Astrocyte of the hippocampus (primary cell): ENCODE data around the gene POMGNT2.

ENCODE experiments used
- DNase-seq: peaks from one replicate; pipeline ENCODE4 v3.0.0; 2011; ENCODE audit warnings: low read depth, low spot score

POMGNT2 gene

GRCh38 chr3:43043793-43044192 is 62.1 kb downstream of the POMGNT2 start:
- DNase-seq: no peak

GRCh38 chr3:43043071-43043766 is 62.7 kb downstream of the POMGNT2 start:
- no peak for DNase-seq

DNA sequence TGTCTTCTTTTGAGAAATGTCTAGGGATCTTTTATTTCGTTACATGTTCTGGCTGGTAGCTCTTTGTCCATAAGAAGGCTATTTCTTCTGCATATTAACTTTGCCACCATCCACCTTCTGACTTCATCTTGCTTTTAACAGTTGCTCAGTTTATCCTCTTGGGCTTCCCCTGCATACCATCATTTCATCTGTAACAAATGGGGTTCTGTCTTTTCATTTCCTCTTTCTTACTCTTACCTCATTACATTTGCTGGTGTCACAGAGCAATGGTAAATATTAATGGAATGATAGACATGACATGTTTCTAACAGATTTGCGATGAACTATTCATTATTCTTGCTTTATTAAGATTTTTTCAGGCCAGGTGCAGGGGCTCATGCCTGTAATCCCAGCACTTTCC is 64.4 kb downstream of the POMGNT2 start:
- no peak for DNase-seq

- DNase-seq: no peak
Observed at GRCh38 chr3:43038010-43038409, 67.9 kb downstream of the POMGNT2 start.

DNA sequence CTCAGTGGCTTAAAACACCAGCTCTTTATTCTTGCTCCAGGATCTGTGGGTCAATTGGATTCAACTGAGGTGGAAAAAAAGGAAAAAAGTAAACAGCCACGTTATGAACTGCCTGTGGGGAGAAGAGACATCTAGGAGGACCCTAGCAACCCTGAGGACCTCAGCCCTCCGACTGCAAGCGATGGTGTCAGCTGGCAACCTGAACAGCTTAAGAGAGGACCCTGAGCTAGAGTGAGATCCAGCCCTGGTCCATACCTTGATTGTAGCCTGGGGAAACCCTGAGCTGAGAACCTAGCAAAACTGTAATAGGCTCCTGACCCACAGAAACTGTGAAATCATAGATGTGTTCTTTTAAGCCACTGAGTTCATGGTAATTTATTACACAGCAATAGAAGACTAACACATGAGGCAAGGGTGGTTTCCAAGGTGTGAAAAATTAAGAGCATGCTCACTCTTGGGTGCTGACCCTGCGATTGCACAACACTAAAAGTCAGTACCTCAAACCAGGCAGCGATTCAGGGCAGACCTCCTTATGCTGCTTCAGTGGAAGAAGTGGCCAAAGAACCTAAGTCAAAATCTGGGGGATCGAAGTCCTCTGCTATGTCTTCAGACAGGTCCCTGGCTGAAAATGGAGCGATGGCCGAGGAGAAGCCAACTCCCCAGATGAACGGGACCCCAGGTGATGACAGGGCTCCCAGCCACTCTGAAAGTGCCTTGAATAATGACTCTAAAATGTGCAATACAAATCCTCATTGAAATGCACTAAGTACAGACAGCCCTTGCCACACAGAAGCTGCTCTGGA is 69.1 kb downstream of the POMGNT2 start:
- no peak for DNase-seq

DNA sequence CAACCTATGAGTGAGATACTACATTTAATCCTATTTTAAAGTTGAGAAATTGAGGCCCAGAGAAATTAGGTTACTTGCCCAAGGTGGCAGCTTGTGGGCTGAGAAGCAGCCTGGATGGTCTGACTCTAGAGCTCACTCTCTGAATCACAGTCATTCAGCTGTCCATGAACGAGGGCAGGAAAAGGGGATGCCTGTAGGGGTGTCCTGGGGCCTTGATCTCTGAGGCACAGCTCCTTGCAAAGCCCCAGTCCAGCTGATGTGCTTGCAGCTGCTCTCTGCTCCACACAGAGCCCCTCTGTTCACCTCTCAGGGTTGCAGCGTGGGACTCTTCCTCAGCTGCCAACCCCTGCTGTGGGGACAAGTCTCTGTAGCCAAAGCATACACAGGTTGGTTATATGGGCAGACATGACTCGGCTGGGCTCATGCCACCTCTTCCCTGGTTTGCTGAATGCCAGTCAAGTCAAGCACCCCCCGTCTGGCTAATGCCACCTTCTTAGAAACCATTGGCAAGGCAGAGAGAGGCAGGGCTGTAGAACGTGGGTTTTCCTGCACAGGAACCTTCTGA is 70.0 kb downstream of the POMGNT2 start:
- no peak for DNase-seq

DNA sequence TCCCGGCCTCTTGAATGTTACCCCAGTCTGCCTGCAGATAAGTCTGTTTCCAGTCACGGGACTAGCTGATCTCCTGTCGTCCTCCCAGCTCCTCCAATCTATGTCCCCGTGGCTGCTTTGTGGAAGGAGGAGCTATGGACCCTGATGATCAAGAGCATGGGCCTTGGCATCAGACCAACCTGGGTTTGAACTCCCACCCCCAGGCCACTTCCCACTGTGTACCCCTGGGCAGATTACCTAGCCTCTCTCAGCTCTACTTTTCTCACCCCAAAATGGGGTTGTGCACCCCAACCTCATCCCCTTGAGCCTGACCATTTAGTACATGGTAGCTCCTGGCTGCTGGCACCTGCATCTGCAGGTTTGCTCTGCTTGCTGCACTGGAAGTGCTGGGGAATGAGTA is 71.0 kb downstream of the POMGNT2 start:
- DNase-seq: no peak

- no peak for DNase-seq
Observed at GRCh38 chr3:43034200-43034599, 71.7 kb downstream of the POMGNT2 start.

DNA sequence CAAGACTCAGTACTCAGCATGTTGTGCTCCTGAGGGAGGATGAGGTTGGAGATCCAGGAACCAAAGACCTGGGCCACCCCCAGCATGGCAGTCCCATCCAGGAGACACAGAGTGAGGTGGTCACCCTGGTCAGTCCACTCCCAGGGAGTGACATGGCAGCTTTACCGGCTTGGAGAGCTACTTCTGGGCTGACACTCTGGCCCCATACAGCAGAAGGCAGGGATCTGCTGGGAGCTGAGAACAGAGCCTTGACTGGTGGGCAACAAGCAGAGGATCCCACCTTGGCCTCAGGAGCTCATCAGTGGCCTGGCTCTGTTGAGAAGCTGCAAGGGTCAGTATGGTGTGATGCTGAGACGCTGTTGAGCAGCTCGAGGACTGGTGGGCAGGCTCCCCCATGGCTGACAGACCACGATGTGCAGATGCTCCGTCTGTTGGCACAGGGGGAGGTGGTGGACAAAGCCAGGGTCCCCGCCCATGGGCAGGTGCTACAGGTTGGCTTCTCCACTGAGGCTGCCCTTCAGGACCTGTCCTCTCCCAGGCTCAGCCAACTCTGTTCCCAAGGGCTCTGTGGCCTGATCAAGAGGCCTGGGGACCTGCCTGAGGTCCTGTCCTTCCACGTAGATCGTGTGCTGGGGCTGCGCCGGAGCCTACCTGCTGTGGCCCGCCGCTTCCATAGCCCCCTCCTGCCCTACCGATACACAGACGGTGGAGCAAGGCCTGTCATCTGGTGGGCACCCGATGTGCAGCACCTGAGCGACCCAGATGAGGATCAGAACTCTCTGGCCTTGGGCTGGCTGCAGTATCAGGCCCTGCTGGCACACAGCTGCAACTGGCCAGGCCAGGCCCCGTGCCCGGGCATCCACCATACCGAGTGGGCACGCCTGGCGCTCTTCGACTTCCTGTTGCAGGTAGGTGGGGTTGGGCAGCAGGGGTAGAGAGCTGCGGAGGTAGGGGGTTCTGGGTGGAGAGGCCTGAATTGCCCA is 72.9 kb downstream of the POMGNT2 start:
- DNase-seq: no peak

DNA sequence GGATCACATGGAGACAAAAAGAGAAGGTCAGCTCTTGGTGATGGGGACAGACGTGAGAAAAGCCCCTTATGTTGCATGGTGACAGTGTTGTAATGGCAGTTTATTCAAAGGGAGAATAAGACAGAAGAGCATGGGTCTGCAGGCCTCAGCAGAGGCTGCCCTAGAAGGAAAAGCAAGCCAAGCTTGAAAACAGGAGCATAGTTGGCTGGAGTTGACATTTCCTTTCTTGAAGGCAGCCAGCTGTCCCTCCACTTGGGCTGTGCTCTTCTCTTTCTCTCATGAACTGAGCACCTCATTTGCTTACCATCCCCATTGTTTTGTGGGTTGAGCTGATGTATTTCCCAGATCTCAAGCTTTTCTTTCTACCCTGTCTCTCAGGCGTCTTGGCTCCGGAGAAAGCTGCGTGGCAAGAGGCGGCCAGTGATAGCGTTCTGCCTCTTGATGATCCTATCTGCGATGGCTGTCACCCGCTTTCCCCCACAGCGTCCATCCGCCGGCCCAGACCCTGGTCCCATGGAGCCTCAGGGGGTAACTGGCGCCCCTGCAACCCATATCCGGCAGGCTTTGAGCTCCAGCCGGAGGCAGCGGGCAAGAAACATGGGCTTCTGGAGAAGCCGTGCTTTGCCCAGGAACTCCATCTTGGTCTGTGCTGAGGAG is 73.9 kb downstream of the POMGNT2 start:
- DNase-seq: no peak

DNA sequence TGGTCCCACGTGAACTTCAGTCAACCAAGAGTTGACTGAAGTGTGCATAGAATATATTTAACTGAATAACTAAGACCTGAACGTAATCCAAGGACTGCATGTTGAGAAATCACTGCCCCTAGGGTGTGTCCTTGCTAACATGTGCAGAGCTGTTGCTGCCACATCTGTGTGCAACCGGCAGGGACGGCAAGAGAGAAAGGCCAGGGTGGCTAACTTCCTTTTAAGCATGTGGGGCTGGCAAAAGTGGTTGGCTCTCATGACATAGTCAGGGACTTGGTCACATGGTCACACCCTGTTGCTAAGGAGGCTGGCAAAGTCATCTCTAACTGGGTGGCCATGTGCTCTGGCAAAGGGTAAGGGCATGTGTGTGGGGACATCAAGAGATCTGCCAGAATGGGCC is 74.4 kb downstream of the POMGNT2 start:
- no peak for DNase-seq

GRCh38 chr3:43030162-43030935 is 75.5 kb downstream of the POMGNT2 start:
- no peak for DNase-seq
